Endothelial cell (in vitro differentiated cells): Measurements from ENCODE around the gene MDFIC2. TPM values are rescaled to one million over a fixed set of nuclear protein-coding genes. Genes with fewer than 3 reads are reported as not detected.

Experiments
- DNase-seq: peaks from one replicate; pipeline ENCODE4 v3.0.0; 2021; ENCODE audit warnings: low spot score
- H3K27ac Mint-ChIP-seq: one replicate; pipeline ENCODE4 v1.8.0; 2021; ENCODE audit warnings: mixed read lengths, inconsistent platforms; ENCODE audit not compliant: unreplicated experiment
- H3K27me3 Mint-ChIP-seq: one replicate; pipeline ENCODE4 v1.8.0; 2021; ENCODE audit warnings: mild to moderate bottlenecking, moderate library complexity, mixed read lengths, inconsistent platforms; ENCODE audit not compliant: unreplicated experiment
- H3K36me3 Mint-ChIP-seq: one replicate; pipeline ENCODE4 v1.8.0; 2021; ENCODE audit warnings: mild to moderate bottlenecking, low read depth, mixed read lengths, inconsistent platforms; ENCODE audit not compliant: unreplicated experiment
- H3K4me1 Mint-ChIP-seq: one replicate; pipeline ENCODE4 v1.8.0; 2021; ENCODE audit warnings: mild to moderate bottlenecking, mixed read lengths, inconsistent platforms; ENCODE audit not compliant: unreplicated experiment
- H3K4me3 Mint-ChIP-seq: one replicate; pipeline ENCODE4 v1.8.0; 2021; ENCODE audit warnings: mild to moderate bottlenecking, mixed read lengths, inconsistent platforms; ENCODE audit not compliant: unreplicated experiment
- H3K9me3 Mint-ChIP-seq: one replicate; pipeline ENCODE4 v1.8.0; 2021; ENCODE audit warnings: mixed read lengths, inconsistent platforms; ENCODE audit not compliant: unreplicated experiment
- total RNA-seq: library from RNA; stranded (reverse); fragmentation: NEBNext Ultra II Directional; extraction: Animal tissue kit (Norgen Biotek cat#: 25700); gene quantifications from one replicate; pipeline ENCODE4 v1.2.1, GENCODE V29; 2021; ENCODE audit not compliant: unreplicated experiment
- TF ChIP-seq, protein P1 (sequence below): fragments of 200-600 bp; sonication (generic); IDR thresholded peaks from one replicate; pipeline ENCODE4 v1.5.0; 2021; ENCODE audit warnings: antibody characterized with exemption; ENCODE audit not compliant: unreplicated experiment

Gene MDFIC2
- total RNA-seq, 1 donor from 2014 or later: not detected

DNA sequence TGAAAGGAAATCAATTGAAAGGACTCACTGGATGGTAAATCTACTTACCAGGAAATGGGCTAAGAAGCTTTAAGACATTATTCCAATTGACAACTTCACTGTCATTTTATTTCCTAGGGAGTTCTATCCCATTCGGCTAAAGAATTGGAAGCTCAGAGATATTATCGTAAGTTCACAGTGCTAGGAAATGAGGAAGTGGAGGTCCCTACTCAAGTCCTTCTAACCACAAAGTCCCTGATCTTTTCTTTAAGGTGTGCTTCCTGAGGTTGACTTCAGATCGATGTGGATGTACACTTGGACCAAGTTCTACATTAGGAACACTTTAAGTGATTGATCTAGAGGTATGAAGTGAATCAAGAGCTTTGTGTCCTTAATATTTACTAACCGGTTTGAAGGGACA, 63.6 kb downstream of the MDFIC2 start:
- TF ChIP-seq, protein P1, sequence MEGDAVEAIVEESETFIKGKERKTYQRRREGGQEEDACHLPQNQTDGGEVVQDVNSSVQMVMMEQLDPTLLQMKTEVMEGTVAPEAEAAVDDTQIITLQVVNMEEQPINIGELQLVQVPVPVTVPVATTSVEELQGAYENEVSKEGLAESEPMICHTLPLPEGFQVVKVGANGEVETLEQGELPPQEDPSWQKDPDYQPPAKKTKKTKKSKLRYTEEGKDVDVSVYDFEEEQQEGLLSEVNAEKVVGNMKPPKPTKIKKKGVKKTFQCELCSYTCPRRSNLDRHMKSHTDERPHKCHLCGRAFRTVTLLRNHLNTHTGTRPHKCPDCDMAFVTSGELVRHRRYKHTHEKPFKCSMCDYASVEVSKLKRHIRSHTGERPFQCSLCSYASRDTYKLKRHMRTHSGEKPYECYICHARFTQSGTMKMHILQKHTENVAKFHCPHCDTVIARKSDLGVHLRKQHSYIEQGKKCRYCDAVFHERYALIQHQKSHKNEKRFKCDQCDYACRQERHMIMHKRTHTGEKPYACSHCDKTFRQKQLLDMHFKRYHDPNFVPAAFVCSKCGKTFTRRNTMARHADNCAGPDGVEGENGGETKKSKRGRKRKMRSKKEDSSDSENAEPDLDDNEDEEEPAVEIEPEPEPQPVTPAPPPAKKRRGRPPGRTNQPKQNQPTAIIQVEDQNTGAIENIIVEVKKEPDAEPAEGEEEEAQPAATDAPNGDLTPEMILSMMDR: no peak
- no peak overlapping the region for H3K4me3 Mint-ChIP-seq
- peaks cover 3% of the 10 kb centered on the region for H3K4me1 Mint-ChIP-seq
- H3K9me3 Mint-ChIP-seq: no peaks in the 10 kb centered on the region
- H3K27me3 Mint-ChIP-seq: no peaks in the 10 kb centered on the region
- no peak for DNase-seq
- H3K36me3 Mint-ChIP-seq: no peaks in the 10 kb centered on the region
- H3K27ac Mint-ChIP-seq: no peak overlapping the region

DNA sequence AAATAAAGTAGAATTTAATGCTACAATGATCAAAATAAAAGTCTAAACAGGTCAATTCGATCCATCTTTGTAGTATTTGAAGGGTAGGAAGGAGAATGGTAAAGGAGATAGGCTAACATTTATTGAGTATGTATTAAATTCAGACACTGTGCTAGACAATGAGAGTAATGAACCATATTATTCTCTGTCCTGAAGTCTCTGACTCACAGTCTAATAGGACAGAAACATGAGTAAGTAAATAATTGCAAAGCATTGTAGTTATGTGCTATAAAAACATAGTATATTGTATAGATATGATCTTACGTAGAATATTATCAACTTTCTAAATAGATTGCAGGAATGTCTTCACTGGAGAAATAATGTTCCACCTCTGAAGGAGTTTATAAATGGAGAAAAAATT, 64.5 kb downstream of the MDFIC2 start:
- Mint-ChIP-seq H3K4me1 (peaks cover 3% of the 10 kb centered on the region), H3K36me3 (no peaks in the 10 kb centered on the region), H3K27ac (no peak overlapping the region), H3K4me3 (no peak overlapping the region), H3K9me3 (no peaks in the 10 kb centered on the region), H3K27me3 (no peaks in the 10 kb centered on the region)
- TF ChIP-seq, protein P1: no peak
- DNase-seq: no peak

DNA sequence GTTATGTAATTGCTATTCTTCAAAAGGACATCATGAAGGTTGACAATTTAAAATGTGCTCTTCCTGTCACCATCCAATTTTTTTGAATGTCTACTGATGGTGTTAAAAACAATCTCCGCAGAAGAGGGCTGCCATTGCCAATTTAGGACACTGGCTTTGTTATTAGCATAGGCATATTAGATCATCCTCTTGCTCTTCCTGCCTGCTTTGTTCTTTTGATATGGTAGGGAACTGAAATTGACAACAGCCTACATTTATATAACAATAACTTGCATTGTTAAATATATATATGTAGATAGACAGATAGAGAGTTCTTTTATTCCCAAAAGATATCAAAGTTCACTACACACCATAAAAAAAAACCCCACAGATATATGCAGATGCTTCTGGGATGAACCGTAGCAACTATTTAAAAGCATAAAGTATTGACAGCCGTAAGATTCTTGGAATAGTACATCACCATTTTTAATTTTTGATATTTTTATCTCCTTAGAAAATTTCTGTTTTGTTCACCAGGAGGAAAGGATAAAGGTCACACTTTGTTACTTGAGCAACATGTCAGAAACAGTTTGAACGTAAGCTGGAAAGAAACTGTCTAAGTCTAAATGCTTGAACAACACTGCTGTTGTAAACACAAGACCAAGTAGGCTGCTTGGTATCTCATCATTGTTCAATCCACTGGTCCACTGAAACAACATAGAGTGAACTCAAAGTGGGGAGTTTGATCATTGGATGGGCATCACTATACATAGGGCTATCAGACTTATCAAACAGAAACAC, 66.5 kb downstream of the MDFIC2 start:
- H3K27ac Mint-ChIP-seq: no peak overlapping the region
- TF ChIP-seq, protein P1: no peak
- H3K27me3 Mint-ChIP-seq: no peaks in the 10 kb centered on the region
- H3K9me3 Mint-ChIP-seq: no peaks in the 10 kb centered on the region
- H3K36me3 Mint-ChIP-seq: no peaks in the 10 kb centered on the region
- no peak for DNase-seq
- H3K4me3 Mint-ChIP-seq: no peak overlapping the region
- peaks cover 3% of the 10 kb centered on the region for H3K4me1 Mint-ChIP-seq

DNA sequence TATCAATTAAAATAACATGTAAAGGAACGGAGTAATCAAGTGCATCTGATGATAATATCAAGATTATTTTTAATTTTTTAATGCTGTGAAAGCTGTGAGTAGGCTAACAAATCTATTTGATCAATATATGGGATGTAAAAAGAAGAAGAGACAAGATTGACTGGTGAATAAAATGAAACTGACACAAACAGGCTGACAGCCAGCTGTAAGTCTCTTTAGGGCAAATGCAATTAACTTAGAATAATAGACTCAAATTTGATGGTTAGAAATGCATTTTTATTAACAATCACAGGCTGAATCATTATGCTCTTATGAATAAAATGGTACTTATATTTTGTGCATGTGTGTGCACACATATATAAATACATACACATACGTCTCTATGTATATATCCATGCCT, 68.0 kb downstream of the MDFIC2 start:
- no peaks in the 10 kb centered on the region for H3K27me3 Mint-ChIP-seq

DNA sequence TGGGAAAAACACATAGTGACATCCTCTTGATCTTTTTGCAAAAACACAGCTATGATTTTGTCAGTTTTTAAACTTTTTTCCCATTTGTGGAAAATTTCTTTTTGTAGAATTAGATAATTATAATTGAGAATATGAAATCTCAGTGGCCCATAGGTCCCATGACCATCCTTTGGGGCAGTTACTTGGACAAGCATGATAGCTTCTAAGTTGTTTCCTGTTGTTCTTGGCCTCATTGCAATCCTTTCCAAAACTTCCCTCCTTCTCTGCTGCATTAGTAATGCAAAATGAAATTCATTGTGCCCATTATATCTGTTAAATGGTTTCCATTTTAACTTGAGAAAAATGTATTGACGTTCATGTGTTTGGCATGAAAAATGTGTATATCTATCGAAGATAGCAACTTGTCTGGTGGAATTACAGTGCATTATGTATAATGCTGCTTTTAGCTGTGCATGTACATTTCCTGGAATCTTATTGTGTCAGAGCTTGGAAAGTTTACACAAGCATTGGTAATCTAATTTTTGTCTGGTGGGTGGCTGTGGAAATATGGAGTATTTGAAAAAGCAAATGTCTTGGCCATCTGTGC, 70.0 kb downstream of the MDFIC2 start:
- no peaks in the 10 kb centered on the region for H3K36me3 Mint-ChIP-seq
- DNase-seq: no peak
- no peaks in the 10 kb centered on the region for H3K4me1 Mint-ChIP-seq
- H3K4me3 Mint-ChIP-seq: no peak overlapping the region
- TF ChIP-seq, protein P1: no peak
- H3K27me3 Mint-ChIP-seq: no peaks in the 10 kb centered on the region
- no peaks in the 10 kb centered on the region for H3K9me3 Mint-ChIP-seq
- no peak overlapping the region for H3K27ac Mint-ChIP-seq

More for the DNA sequence above, 68.0 kb downstream of the MDFIC2 start:
- H3K4me3 Mint-ChIP-seq: no peak overlapping the region
- H3K9me3 Mint-ChIP-seq: no peaks in the 10 kb centered on the region
- H3K36me3 Mint-ChIP-seq: no peaks in the 10 kb centered on the region
- peaks cover 3% of the 10 kb centered on the region for H3K4me1 Mint-ChIP-seq
- TF ChIP-seq, protein P1: no peak
- no peak for DNase-seq
- H3K27ac Mint-ChIP-seq: no peak overlapping the region
